Measurements from ENCODE around the gene PCDHGA1.

DNA sequence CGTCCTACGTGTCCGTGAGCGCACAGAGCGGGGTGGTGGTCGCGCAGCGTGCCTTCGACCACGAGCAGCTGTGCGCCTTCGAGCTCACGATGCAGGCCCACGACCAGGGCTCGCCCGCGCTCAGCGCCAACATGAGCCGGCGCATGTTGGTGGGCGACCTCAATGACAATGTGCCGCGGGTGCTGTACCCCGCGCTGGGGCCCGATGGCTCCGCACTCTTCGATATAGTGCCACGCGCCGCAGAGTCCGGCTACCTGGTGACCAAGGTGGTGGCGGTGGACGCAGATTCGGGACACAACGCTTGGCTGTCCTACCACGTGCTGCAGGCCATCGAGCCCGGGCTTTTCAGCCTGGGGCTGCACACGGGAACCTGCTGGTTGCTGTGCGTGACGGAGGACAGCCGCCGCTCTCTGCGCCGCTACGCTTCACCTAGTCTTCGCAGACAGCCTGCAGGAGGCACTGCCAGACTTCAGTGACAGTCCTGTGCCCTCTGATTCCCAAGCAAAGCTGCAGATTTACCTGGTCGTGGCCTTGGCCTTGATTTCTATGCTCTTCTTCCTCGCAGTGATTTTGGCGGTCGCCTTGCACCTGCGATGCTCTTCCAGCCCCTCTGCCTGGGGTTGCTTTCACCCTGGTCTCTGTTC is 97.6 kb downstream of the PCDHGA1 start:
- TF ChIP-seq, protein P1, sequence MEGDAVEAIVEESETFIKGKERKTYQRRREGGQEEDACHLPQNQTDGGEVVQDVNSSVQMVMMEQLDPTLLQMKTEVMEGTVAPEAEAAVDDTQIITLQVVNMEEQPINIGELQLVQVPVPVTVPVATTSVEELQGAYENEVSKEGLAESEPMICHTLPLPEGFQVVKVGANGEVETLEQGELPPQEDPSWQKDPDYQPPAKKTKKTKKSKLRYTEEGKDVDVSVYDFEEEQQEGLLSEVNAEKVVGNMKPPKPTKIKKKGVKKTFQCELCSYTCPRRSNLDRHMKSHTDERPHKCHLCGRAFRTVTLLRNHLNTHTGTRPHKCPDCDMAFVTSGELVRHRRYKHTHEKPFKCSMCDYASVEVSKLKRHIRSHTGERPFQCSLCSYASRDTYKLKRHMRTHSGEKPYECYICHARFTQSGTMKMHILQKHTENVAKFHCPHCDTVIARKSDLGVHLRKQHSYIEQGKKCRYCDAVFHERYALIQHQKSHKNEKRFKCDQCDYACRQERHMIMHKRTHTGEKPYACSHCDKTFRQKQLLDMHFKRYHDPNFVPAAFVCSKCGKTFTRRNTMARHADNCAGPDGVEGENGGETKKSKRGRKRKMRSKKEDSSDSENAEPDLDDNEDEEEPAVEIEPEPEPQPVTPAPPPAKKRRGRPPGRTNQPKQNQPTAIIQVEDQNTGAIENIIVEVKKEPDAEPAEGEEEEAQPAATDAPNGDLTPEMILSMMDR (IDR thresholded peaks at IDR 0.05) = no peak
- no peak for TF ChIP-seq ZFX (IDR thresholded peaks at IDR 0.05; ENCODE audit: borderline replicate concordance)

Data from 22Rv1 (cell line).